Activated CD8-positive, alpha-beta T cell treated with anti-CD3 and anti-CD28 coated beads, Interleukin-2, amount 10 ng/mL, durations not matched to agents 7 days and 5 days (primary cell): ENCODE results near the gene FAM216B. TPM values are rescaled to one million over a fixed set of nuclear protein-coding genes. Genes with fewer than 3 reads are reported as not detected.
"Not testable (repeated sequence)": the region's sequence is repeated elsewhere in the genome, so short reads cannot be mapped to it uniquely, and the experiment has no call there.

Experiments used
- ATAC-seq: fragments of 150-1000 bp; cut with Tn5 transposase; one replicate; pipeline ENCODE4 v1.10.0; 2021; ENCODE audit warnings: moderate library complexity
- CTCF ChIA-PET: fragments of 350-600 bp; sonication (Branson Sonifier 250); formaldehyde crosslinking; loops from one replicate; lab custom pipeline; 2021; ENCODE audit warnings: antibody characterized with exemption; lab: Charles Lee
- POLR2A ChIA-PET: fragments of 350-600 bp; sonication (Branson Sonifier 250); formaldehyde crosslinking; loops from one replicate; lab custom pipeline; 2021; ENCODE audit warnings: antibody characterized with exemption; lab: Charles Lee
- DNase-seq: peaks from one replicate; pipeline ENCODE4 v3.0.0-alpha.2; 2020
- H3K27ac Mint-ChIP-seq: one replicate; pipeline ENCODE4 v1.8.0; 2021; ENCODE audit warnings: mild to moderate bottlenecking, mixed read lengths
- H3K27me3 Mint-ChIP-seq: one replicate; pipeline ENCODE4 v1.8.0; 2021; ENCODE audit warnings: low read depth, mixed read lengths
- H3K36me3 Mint-ChIP-seq: one replicate; pipeline ENCODE4 v1.8.0; 2021; ENCODE audit warnings: low read depth, mixed read lengths
- H3K4me1 Mint-ChIP-seq: one replicate; pipeline ENCODE4 v1.8.0; 2021; ENCODE audit warnings: low read depth, mixed read lengths
- H3K4me3 Mint-ChIP-seq: one replicate; pipeline ENCODE4 v1.8.0; 2021; ENCODE audit warnings: mild to moderate bottlenecking, mixed read lengths
- H3K9me3 Mint-ChIP-seq: one replicate; pipeline ENCODE4 v1.8.0; 2022; ENCODE audit warnings: mixed read lengths; ENCODE audit not compliant: insufficient read depth
- total RNA-seq, 2 experiments: library from RNA; stranded (reverse); gene quantifications; one replicate each; pipeline ENCODE4 v1.2.3, GENCODE V29; 2021

FAM216B gene
- total RNA-seq, 2 experiments from 2014 or later, result not detected

GRCh38 chr13:42808341-42808940 is 27.1 kb downstream of the FAM216B start:
- ATAC-seq (no peak), DNase-seq (no peak)
- no peaks in the 10 kb centered on the region for H3K36me3 Mint-ChIP-seq
- no peak overlapping the region for H3K4me3 Mint-ChIP-seq
- ChIA-PET POLR2A (no interaction called here), CTCF (interaction anchor here (1.2 kb wide), 1 partner anchor 213 kb away, joined by 3 read pairs; no protein-coding TSS in a partner anchor)
- no peak overlapping the region for H3K27ac Mint-ChIP-seq
- no peaks in the 10 kb centered on the region for H3K9me3 Mint-ChIP-seq
- peaks cover 21% of the 10 kb centered on the region for H3K27me3 Mint-ChIP-seq
- peaks cover 6% of the 10 kb centered on the region for H3K4me1 Mint-ChIP-seq

- Mint-ChIP-seq H3K27ac (no peak overlapping the region), H3K9me3 (no peaks in the 10 kb centered on the region), H3K27me3 (peaks cover 37% of the 10 kb centered on the region), H3K4me1 (peaks cover 6% of the 10 kb centered on the region), H3K4me3 (no peak overlapping the region), H3K36me3 (no peaks in the 10 kb centered on the region)
- ChIA-PET POLR2A (no interaction called here), CTCF (no interaction called here)
- no peak for DNase-seq
- ATAC-seq, result no peak
Measured at GRCh38 chr13:42812316-42812715, 30.9 kb downstream of the FAM216B start.

GRCh38 chr13:42814868-42815267 is 33.5 kb downstream of the FAM216B start:
- no peak overlapping the region for H3K27ac Mint-ChIP-seq
- ATAC-seq (no peak), DNase-seq (no peak)
- H3K4me3 Mint-ChIP-seq, result no peak overlapping the region
- no peaks in the 10 kb centered on the region for H3K4me1 Mint-ChIP-seq
- H3K9me3 Mint-ChIP-seq, result no peaks in the 10 kb centered on the region
- POLR2A ChIA-PET, result no interaction called here
- H3K36me3 Mint-ChIP-seq, result no peaks in the 10 kb centered on the region
- peaks cover 37% of the 10 kb centered on the region for H3K27me3 Mint-ChIP-seq
- CTCF ChIA-PET, result no interaction called here

- ChIA-PET CTCF (no interaction called here), POLR2A (no interaction called here)
- H3K27ac Mint-ChIP-seq, result no peak overlapping the region
- H3K27me3 Mint-ChIP-seq, result peaks cover 35% of the 10 kb centered on the region
- no peaks in the 10 kb centered on the region for H3K9me3 Mint-ChIP-seq
- H3K36me3 Mint-ChIP-seq, result no peaks in the 10 kb centered on the region
- DNase-seq (no peak), ATAC-seq (no peak)
- H3K4me3 Mint-ChIP-seq, result no peak overlapping the region
- H3K4me1 Mint-ChIP-seq, result no peaks in the 10 kb centered on the region
Measured at GRCh38 chr13:42815681-42816080, 34.3 kb downstream of the FAM216B start.

- ChIA-PET POLR2A (no interaction called here), CTCF (no interaction called here)
- no peaks in the 10 kb centered on the region for H3K9me3 Mint-ChIP-seq
- H3K36me3 Mint-ChIP-seq, result no peaks in the 10 kb centered on the region
- DNase-seq, result no peak
- H3K4me3 Mint-ChIP-seq, result no peak overlapping the region
- peaks cover 34% of the 10 kb centered on the region for H3K27me3 Mint-ChIP-seq
- no peak for ATAC-seq
- H3K27ac Mint-ChIP-seq, result no peak overlapping the region
- no peaks in the 10 kb centered on the region for H3K4me1 Mint-ChIP-seq
Measured at GRCh38 chr13:42816538-42816937, 35.2 kb downstream of the FAM216B start.

- ATAC-seq, CTCF ChIA-PET, H3K9me3 Mint-ChIP-seq, POLR2A ChIA-PET, H3K4me1 Mint-ChIP-seq, H3K4me3 Mint-ChIP-seq, DNase-seq, H3K27ac Mint-ChIP-seq, H3K36me3 Mint-ChIP-seq: not testable (repeated sequence)
- peaks cover 28% of the 10 kb centered on the region for H3K27me3 Mint-ChIP-seq
Measured at GRCh38 chr13:42819687-42820086, 38.3 kb downstream of the FAM216B start.

- H3K36me3 Mint-ChIP-seq, result no peaks in the 10 kb centered on the region
- DNase-seq, result no peak
- H3K27me3 Mint-ChIP-seq, result peaks cover 30% of the 10 kb centered on the region
- ATAC-seq, result no peak
- POLR2A ChIA-PET, result no interaction called here
- H3K9me3 Mint-ChIP-seq, result no peaks in the 10 kb centered on the region
- CTCF ChIA-PET, result no interaction called here
- H3K27ac Mint-ChIP-seq, result no peak overlapping the region
- H3K4me1 Mint-ChIP-seq, result no peaks in the 10 kb centered on the region
- no peak overlapping the region for H3K4me3 Mint-ChIP-seq
Measured at GRCh38 chr13:42820451-42820850, 39.1 kb downstream of the FAM216B start.

- H3K4me3 Mint-ChIP-seq, result no peak overlapping the region
- no peaks in the 10 kb centered on the region for H3K4me1 Mint-ChIP-seq
- H3K27ac Mint-ChIP-seq, result no peak overlapping the region
- H3K36me3 Mint-ChIP-seq, result no peaks in the 10 kb centered on the region
- POLR2A ChIA-PET, result no interaction called here
- H3K27me3 Mint-ChIP-seq, result peaks cover 28% of the 10 kb centered on the region
- ATAC-seq, result no peak
- DNase-seq, result no peak
- CTCF ChIA-PET, result no interaction called here
- no peaks in the 10 kb centered on the region for H3K9me3 Mint-ChIP-seq
Measured at GRCh38 chr13:42821437-42821836, 40.1 kb downstream of the FAM216B start.

- peaks cover 22% of the 10 kb centered on the region for H3K27me3 Mint-ChIP-seq
- DNase-seq, result no peak
- no peaks in the 10 kb centered on the region for H3K36me3 Mint-ChIP-seq
- ChIA-PET POLR2A (no interaction called here), CTCF (no interaction called here)
- no peak for ATAC-seq
- no peaks in the 10 kb centered on the region for H3K9me3 Mint-ChIP-seq
- no peak overlapping the region for H3K27ac Mint-ChIP-seq
- H3K4me3 Mint-ChIP-seq, result no peak overlapping the region
- H3K4me1 Mint-ChIP-seq, result peaks cover 11% of the 10 kb centered on the region
Measured at GRCh38 chr13:42832341-42833096, 51.1 kb downstream of the FAM216B start.

GRCh38 chr13:42834946-42835345 is 53.6 kb downstream of the FAM216B start:
- Mint-ChIP-seq H3K36me3 (no peaks in the 10 kb centered on the region), H3K27me3 (peaks cover 18% of the 10 kb centered on the region), H3K9me3 (no peaks in the 10 kb centered on the region), H3K4me1 (peaks cover 11% of the 10 kb centered on the region), H3K4me3 (no peak overlapping the region), H3K27ac (no peak overlapping the region)
- ChIA-PET CTCF (no interaction called here), POLR2A (no interaction called here)
- no peak for DNase-seq
- ATAC-seq, result no peak

GRCh38 chr13:42836930-42837690 is 55.7 kb downstream of the FAM216B start:
- CTCF ChIA-PET, result no interaction called here
- Mint-ChIP-seq H3K9me3 (no peaks in the 10 kb centered on the region), H3K27ac (no peak overlapping the region), H3K4me1 (peaks cover 8% of the 10 kb centered on the region), H3K27me3 (peaks cover 11% of the 10 kb centered on the region), H3K4me3 (no peak overlapping the region), H3K36me3 (no peaks in the 10 kb centered on the region)
- no peak for ATAC-seq
- no peak for DNase-seq
- POLR2A ChIA-PET, result no interaction called here
